Activated gamma-delta T cell treated with anti-CD3 and anti-CD28 coated beads, Interleukin-2, amount 50 U/mL, for 16 hours (primary cell): Measurements from ENCODE around the gene LTBP4.
"Not testable (repeated sequence)": the region's sequence is repeated elsewhere in the genome, so short reads cannot be mapped to it uniquely, and the experiment has no call there.

Experiments
- DNase-seq: peaks from one replicate; pipeline ENCODE4 v3.0.0-alpha.2; 2020; ENCODE audit warnings: low read depth

LTBP4 gene

DNA sequence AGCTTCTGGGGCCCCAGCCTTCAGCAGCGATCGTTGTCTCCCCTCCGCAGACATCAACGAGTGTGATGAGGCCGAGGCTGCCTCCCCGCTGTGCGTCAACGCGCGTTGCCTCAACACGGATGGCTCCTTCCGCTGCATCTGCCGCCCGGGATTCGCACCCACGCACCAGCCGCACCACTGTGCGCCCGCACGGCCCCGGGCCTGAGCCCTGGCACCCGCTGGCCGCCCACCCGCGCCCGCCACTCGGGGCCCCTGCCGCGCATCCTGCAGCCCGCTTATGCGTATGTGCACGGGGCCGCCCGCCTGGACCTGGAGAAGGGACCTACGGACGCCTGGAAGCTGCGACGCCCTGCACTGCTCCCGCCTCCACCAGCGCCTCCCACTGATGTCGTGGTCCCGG, 28.2 kb downstream of the LTBP4 start:
- DNase-seq, result no peak

DNA sequence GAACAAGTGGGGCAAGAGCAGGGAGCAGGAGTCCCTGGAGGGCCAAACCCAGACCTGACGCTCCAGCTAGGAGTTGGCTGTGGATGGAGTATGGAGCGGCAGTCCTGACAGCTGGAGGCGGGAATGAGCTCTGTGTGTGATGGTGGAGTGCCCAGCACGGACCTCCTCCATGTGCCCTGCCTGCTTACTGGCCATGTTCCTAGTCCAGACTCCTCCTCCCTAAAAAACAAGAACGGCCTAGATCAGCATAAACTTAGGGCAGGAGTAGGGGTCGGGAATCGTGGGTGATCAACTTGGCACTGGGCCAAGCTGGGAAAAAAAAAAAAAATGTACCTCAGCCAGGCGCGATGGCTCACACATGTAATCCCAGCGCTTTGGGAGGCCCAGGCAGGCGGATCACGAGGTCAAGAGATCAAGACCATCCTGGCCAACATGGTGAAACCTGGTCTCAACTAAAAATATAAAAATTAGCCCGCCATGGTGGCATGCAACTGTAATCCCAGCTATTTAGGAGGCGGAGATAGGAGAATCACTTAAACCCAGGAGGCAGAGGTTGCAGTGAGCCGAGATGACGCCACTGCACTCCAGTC, 29.5 kb downstream of the LTBP4 start:
- no peak for DNase-seq

DNA sequence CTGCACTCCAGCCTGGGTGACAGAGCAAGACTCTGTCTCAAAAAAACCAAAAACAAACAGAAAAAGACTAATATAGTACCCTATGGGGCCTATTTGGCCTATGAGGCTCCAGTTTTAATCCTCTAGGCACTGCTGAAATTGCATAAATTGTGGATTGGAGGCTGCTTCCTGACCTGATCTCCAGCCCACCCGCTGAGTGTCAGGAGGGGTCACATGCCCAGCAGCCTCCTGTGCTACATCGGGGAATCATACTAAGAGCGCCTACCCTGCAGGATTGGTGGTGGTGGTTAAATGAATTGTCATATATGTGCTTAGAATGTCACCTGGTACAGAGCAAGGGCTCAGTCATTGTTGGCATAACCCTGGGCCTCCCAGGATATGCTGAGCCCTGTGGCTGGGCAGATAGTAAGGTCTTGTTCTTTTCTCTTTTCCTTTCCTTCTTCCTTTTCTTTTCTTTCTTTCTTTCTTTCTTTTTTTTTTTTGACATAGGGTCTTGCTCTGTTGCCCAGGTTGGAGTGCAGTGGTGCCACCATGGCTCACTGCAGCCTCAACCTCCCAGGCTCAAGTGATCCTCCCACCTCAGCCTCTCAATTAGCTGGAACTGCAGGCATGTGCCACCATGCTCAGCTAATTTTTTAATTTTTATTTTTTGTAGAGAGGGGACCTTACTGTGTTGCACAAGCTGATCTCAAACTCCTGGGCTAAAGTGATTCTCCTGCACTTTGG, 31.3 kb downstream of the LTBP4 start:
- no peak for DNase-seq

DNA sequence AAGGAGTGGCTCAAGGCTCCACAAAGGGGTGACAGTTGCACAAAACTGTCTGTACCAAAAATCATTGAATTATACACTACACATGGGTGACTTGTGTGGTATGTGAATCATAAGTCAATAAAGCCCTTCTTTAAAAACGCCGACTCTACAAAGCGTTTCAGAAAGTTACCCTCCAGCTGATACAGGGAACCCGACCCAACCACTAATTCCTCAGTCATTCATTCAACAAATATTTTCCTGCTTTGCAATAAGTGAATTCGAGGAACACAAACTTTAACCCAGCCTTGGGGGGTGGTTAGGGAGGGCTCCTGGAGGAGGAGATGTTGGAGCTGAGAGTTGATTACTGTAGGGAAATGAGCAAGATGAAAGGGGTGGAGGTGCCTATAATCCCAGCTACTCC, 32.0 kb downstream of the LTBP4 start:
- DNase-seq, result no peak

GRCh38 chr19:40638327-40638726, 37.2 kb downstream of the LTBP4 start:
- no peak for DNase-seq

GRCh38 chr19:40639638-40639982, 38.4 kb downstream of the LTBP4 start:
- DNase-seq, result no peak

DNA sequence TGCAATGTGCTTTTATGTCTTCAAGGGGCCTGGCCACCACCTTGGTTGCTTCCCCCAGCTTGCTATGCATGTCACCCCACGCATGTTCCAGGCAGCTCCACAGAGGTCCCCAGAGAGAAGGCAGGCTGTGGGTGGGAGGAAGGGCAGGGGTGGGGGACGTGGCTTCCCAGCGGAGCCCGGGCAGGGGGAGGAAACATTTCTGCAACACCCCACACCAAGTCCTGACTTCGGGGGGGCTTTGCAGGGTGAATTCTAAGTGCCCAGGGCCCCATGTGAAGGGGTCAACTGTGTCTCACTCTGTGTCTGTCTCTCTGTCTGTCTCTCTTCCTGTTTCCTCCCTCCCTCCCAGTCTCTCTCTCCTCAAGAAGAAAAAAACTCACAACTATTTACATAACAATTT, 39.6 kb downstream of the LTBP4 start:
- DNase-seq, result no peak

DNA sequence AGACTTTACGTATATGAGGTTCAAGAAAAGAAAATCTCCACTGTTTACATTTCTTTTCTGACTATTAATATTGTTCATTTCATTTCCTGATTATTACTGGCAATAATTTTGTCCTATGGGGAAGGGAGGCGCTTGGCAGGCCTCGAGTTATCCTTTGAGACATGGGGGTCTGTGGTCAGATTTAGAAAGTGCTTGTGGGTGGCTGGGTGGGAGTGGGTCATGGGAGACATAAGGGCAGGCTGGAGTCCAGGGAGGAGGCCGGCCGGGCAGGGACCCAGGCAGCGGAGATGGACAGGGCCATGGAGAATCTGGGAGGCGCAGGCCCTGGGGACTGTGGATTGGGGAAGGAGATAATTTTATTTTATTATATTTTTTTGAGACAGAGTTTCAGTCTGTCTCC, 40.1 kb downstream of the LTBP4 start:
- no peak for DNase-seq

DNA sequence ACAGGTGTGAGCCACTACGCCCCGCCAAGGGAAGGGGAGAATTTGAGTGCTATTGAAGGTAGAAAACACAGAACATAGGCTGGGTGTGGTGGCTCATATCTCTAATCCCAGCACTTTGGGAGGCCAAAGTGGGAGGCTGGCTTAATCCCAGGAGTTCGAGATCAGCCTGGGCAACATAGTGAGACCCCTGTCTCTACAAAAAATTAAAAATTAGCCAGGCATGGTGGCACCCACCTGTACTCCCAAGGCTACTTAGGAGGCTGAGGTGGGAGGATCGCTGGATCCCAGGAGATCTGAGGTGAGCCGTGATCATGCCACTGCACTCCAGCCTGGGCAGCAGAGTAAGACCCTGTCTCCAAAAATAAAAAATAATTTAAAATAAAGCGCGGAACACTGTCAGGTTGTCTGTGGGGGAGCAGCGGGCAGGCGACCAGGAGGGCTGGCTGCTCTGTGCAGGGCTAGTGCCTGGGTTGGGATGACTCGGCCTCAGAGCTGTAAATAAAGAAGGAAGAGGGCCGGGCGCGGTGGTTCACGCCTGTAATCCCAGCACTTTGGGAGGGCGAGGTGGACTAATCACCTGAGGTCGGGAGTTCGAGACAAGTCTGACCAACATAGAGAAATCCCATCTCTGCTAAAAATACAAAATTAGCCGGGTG, 41.0 kb downstream of the LTBP4 start:
- no peak for DNase-seq

DNA sequence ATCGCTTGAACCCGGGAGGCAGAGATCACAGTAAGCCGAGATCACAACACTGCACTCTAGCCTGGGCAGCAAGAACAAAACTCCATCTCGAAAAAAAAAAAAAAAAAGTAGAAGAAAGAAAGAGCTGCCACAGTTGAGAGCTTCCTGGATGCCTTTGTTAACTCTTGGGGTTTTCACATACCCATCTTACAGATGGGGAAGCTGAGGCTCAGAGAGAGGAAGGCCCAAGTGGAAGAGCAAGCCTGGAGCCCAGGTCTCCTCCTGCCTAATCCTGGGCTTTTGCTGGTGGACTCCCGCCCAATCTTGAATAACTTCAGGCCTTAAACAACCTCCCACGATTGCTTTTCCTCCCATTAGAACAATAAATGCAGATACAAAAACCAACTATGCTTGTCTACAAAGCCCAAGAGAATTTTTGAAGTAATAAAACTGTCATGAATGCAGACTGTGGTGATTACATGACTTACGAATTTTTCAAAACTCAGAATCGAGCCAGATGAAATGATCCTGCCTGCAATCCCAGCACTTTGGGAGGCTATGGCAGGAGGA, 41.7 kb downstream of the LTBP4 start:
- DNase-seq, result no peak

DNA sequence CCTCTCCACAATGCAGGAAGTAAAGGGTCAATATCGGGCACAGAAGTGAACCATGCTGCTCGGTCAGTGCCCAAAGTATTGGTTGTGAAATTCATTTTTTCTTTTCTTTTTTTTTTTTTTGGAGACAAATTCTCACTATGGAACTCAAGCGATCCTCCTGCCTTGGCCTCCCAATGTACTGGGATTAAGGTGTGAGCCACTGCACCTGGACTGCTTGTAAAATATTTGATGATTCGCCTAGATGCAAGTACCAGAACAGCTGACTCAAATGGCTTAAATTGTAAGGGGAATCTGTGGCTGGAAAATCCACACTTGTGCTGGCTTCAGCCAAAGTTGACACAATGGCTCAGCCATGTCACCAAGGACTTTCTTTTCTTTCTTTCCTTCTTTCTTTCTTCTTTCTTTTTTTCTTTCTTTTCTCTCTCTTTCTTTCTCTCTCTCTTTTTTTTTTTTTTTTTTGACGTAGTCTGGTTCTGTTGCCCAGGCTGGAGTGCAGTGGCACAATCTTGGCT, 45.6 kb downstream of the LTBP4 start:
- no peak for DNase-seq

- not testable (repeated sequence) for DNase-seq
These were observed 48.9 kb downstream of the LTBP4 start for GRCh38 chr19:40649903-40650675.

DNA sequence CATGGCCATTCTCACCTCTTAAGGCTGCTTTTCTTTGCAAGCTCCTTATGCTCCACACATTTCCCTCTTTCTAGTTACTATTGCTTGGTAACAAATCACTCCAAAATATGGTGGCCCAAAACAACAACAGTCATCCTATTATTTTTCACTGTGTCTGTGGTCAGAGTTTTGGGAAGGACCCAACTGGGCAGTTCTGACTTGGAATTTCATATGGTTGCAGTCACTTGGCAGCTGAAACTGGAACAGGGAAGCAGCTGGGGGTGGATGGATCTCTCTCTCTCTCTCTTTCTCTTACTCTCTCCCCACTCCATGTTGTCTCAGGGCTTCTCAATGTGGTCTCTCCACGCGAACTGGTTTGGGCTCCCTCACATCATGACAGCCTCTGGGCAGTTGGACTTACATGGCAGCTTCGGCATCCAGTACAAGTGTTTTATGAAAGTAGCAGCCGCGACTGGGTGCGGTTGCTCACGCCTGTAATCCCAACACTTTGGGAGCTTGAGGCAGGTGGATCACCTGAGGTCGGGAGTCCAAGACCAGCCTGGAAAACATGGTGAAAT, 49.7 kb downstream of the LTBP4 start:
- no peak for DNase-seq

DNA sequence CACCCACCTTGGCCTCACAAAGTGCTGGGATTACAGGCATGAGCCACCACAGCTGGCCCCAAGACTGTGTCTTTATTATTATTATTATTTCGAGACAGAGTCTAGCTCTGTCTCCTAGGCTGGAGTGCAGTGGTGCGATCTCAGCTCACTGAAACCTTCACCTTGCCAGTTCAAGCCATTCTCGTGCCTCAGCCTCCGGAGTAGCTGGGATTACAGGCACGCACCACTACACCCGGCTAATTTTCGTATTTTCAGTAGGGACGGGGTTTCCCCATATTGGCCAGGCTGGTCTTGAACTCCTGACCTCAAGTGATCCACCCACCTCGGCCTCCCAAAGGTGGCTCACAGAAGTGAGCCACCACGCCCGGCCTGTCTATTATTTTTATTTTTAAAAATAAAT, 51.1 kb downstream of the LTBP4 start:
- DNase-seq, result not testable (repeated sequence)

DNA sequence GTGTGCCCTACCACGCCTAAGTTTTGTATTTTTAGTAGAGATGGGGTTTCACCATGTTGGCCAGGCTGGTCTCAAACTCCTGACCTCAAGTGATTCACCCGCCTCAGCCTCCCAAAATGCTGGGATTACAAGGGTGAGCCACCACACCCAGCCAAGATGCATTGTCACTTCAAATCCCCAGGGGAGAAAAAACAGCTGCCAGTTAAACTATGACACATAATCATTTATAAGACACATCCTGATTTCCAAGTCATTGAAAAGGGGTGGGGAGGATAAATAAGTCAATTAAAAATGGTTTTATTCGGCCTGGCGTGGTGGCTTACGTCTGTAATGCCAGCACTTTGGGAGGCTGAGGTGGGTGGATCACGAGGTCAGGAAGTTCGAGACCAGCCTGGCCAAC, 54.5 kb downstream of the LTBP4 start:
- not testable (repeated sequence) for DNase-seq

- no peak for DNase-seq
These were observed 56.9 kb downstream of the LTBP4 start for GRCh38 chr19:40658031-40658430.

GRCh38 chr19:40659116-40659515, 57.9 kb downstream of the LTBP4 start:
- no peak for DNase-seq

DNA sequence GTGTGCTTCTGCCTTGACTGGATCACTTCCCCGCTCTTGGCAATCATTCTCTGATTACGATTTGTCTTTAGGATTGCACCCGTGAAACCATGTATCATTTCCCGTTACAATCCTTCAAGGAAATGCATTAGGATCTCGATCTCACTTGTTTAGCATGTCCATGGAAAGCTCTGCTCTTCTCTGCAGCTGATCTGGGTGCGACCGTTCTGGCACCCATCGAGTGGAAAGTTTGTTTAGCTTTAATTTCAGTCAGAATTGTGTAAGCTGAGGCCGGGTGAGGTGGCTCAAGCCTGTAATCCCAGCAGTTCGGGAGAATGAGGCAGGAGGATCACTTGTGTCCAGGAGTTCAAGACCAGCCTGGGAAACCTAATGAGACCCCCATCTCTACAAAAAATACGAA, 58.4 kb downstream of the LTBP4 start:
- no peak for DNase-seq

- no peak for DNase-seq
These were observed 60.4 kb downstream of the LTBP4 start for GRCh38 chr19:40661616-40662015.

DNA sequence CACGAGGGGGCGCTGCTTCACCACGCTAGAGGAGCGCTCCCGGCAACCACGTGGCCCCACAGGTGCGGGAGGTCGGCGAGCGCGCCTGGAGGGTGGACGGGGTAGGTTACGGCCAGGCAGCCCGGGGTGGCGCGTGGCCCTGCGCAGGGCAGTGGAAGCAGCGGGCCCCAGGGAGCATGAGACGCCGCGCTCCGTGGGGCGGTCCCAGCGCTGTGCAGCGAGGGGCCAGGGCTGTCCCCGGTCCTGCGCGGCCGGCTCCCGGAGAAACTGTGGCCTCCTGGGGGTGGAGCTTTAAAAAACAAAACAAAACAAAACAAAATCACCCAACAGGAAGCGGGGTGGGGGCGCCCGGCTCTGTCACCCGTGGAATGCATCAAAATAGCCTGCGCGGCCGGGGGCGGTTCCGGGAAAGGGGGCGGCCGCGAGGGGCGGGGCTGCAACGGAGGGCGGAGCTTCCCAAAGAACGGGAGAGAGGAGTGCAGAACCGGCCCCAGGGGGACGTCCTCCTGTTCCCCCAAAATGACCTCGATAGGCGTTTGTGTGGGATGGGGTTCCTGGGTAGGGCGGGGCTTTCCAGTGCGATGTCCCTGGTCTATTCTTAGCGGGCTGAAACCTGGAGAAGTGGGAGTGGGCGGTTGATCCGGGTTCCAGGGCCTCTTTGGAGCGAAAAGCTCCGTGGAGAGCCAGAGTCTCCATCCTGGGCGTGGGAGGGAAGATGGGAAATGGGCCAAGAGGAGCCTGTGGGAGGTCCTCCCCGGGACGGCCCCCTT, 61.9 kb downstream of the LTBP4 start:
- peak; percentile 93 for DNase-seq
